Measurements from ENCODE around the gene BET1L.

DNA sequence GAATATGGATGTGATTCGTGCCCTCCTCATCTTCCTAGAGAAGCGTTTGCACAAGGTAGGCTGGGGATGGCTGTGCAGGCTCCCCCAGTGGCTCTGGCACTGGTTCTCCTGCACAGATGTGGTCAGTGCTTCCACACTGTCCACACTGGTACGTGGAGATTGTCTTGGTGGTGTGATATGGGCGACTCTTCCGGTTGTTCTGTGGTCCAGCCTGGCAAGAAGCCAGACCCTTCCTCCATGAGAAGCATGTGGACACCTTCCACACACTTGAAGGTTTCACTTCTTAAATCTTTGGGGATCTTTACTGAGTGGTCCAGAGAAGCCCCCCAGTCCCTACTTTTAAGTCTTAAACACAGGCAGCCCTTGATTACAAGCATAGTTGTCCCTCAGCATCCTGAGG, 4.1 kb upstream of the BET1L start:
- TF ChIP-seq, protein P1, sequence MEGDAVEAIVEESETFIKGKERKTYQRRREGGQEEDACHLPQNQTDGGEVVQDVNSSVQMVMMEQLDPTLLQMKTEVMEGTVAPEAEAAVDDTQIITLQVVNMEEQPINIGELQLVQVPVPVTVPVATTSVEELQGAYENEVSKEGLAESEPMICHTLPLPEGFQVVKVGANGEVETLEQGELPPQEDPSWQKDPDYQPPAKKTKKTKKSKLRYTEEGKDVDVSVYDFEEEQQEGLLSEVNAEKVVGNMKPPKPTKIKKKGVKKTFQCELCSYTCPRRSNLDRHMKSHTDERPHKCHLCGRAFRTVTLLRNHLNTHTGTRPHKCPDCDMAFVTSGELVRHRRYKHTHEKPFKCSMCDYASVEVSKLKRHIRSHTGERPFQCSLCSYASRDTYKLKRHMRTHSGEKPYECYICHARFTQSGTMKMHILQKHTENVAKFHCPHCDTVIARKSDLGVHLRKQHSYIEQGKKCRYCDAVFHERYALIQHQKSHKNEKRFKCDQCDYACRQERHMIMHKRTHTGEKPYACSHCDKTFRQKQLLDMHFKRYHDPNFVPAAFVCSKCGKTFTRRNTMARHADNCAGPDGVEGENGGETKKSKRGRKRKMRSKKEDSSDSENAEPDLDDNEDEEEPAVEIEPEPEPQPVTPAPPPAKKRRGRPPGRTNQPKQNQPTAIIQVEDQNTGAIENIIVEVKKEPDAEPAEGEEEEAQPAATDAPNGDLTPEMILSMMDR (IDR thresholded peaks at IDR 0.05; ENCODE audit: low read depth, low read length) = no peak
- TF ChIP-seq EZH2phosphoT487 (IDR thresholded peaks at IDR 0.05; ENCODE audit: low read depth) = no peak

Data from OCI-LY3 (cell line).